Ishikawa (cell line): ENCODE data around the gene CFAP54.

Source experiments
- CEBPB ChIP-seq: IDR thresholded peaks from 2 replicates; pipeline ENCODE4 v1.6.1; 2012
- TAF1 ChIP-seq: IDR thresholded peaks from 2 replicates; pipeline ENCODE4 v1.6.1; 2012; ENCODE audit warnings: low read depth, mild to moderate bottlenecking

- TF ChIP-seq CEBPB (no peak), TAF1 (no peak)
Measured at GRCh38 chr12:96670334-96670899, 181.0 kb downstream of the CFAP54 start.
